ENCODE data around the gene PCDHB10.
A peak's percentile ranks its signal among the peaks of the same experiment; 100 is the strongest.
"Not testable (repeated sequence)": the region's sequence is repeated elsewhere in the genome, so short reads cannot be mapped to it uniquely, and the experiment has no call there.

The PCDHB10 gene

GRCh38 chr5:141192110-141192725, at the start of gene PCDHB10:
PCDHB10 (plus strand) TSS chr5:141192353; CDS start chr5:141192553, 200 bp downstream.
- DNase-seq: no peak

DNA sequence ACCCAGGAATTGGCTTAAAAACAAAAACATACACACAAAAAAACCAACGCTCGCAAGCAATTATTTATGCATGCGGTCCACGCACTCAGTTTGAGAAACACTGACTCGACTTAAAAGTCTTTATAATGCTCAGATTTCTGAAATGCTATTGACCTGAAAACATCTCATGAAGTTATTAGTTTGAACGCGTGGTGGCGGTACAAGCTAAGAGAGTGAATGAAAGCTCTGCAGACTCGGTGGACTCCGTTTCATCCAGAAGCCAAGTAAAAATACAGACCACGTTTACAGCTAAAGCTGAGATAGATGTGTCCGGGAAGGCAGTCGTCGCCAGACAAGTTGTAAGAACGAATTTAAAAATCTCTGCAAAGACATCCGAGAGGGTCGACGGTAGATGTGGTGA, 42.3 kb upstream of the PCDHB10 start, which contains the start of gene PCDHB6:
Gene PCDHB6 (plus strand): TSS at position 246 of the 400 bp plus-strand sequence. CDS start 201 bp downstream, outside the sequence.
- DNase-seq: no peak

DNA sequence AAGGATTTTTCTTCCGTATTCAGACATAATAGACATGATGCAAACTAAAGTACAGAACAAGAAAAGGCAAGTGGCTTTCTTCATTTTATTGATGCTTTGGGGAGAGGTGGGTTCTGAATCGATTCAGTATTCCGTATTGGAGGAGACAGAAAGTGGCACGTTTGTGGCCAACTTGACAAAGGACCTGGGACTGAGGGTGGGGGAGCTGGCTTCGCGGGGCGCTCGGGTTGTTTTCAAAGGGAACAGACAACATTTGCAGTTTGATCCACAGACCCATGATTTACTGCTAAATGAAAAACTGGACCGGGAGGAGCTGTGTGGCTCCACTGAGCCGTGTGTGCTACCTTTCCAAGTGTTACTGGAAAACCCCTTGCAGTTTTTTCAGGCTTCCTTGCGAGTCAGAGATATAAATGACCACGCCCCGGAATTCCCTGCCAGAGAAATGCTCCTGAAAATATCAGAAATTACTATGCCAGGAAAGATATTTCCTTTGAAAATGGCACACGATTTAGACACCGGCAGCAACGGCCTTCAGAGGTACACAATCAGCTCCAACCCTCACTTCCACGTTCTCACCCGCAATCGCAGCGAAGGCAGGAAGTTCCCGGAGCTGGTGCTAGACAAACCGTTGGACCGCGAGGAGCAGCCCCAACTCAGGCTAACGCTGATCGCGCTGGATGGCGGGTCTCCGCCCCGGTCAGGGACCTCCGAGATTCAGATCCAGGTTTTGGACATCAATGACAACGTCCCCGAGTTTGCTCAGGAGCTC, 41.7 kb upstream of the PCDHB10 start:
- DNase-seq: no peak

GRCh38 chr5:141150993-141151325, 41.2 kb upstream of the PCDHB10 start:
- DNase-seq: no peak

- DNase-seq: not testable (repeated sequence)
These were observed 40.5 kb upstream of the PCDHB10 start for GRCh38 chr5:141151632-141152031.

GRCh38 chr5:141152096-141152495, 40.1 kb upstream of the PCDHB10 start:
- DNase-seq: not testable (repeated sequence)

DNA sequence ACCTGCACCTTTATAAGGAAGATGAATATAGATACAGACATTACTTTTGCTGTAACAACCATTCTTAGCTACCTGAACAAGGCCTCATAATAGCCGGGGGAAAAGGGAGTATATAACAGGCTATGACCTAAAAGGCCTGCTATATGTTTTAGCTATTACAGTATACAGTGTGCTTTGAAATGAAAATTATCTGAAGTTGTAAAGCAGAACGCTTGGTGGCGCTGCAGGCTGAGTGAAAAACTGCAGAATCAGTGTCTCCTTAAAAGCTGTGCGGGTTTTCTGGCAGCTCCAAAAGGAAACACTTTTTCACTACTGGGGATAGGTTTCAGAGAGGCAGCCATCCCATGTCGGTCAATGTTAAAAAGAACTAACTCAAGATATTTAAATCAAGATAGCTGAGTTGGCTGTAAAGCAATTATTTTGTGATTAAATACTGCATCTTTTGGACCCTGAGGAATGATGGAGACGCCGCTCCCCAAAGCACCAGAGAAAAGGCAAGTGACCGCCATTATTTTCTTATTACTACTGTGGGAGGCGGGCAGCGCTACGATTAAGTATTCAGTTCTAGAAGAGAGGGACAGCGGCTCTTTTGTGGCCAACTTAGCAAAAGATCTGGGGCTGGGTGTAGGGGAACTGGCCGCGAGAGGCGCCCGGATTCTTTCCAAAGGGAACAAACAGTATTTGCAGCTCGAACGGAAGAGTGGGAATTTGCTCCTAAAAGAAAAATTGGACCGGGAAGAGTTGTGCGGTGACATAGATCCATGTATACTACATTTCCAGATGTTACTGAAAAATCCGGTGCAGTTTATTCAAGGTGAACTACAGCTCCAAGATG, 36.4 kb upstream of the PCDHB10 start:
- no peak for DNase-seq

- DNase-seq: not testable (repeated sequence)
These were observed 34.8 kb upstream of the PCDHB10 start for GRCh38 chr5:141157356-141157755.

- not testable (repeated sequence) for DNase-seq
These were observed 34.3 kb upstream of the PCDHB10 start for GRCh38 chr5:141157901-141158300.

- peak; percentile 22 for DNase-seq
These were observed 19.6 kb upstream of the PCDHB10 start, which contains the start of gene PCDHB7 for GRCh38 chr5:141172381-141173204. PCDHB7 (plus strand) TSS chr5:141172644; CDS start chr5:141172836, 192 bp downstream.

- not testable (repeated sequence) for DNase-seq
These were observed 17.7 kb upstream of the PCDHB10 start for GRCh38 chr5:141174291-141175104.

GRCh38 chr5:141175933-141176332, 16.2 kb upstream of the PCDHB10 start:
- no peak for DNase-seq

- peak; percentile 43 for DNase-seq
These were observed 14.5 kb upstream of the PCDHB10 start, which contains the start of gene PCDHB8 for GRCh38 chr5:141177577-141178191. PCDHB8 (plus strand) TSS chr5:141177790; CDS start chr5:141178035, 245 bp downstream.

DNA sequence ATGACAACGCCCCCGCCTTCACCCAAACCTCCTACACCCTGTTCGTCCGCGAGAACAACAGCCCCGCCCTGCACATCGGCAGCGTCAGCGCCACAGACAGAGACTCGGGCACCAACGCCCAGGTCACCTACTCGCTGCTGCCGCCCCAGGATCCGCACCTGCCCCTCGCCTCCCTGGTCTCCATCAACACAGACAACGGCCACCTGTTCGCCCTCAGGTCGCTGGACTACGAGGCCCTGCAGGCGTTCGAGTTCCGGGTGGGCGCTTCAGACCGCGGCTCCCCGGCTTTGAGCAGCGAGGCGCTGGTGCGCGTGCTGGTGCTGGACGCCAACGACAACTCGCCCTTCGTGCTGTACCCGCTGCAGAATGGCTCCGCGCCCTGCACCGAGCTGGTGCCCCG, 12.8 kb upstream of the PCDHB10 start:
- DNase-seq: not testable (repeated sequence)

GRCh38 chr5:141179876-141180275, 12.3 kb upstream of the PCDHB10 start:
- DNase-seq: not testable (repeated sequence)

DNA sequence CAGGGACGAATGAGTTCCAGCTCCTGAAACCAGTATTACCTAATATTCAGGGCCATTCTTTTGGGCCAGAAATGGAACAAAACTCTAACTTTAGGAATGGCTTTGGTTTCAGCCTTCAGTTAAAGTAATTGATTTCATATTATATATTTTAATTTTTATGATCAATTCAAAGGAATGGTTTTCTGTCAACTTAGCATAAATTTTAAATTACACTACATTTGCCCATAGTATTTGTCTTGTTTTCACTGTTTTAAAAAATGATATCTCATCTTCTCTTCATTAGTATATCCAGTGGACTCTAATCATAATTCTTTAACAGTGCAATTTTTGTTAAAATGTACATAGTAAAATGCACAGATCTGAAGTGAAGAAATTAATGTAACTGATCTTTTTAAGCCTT, 11.8 kb upstream of the PCDHB10 start:
- DNase-seq: no peak

DNA sequence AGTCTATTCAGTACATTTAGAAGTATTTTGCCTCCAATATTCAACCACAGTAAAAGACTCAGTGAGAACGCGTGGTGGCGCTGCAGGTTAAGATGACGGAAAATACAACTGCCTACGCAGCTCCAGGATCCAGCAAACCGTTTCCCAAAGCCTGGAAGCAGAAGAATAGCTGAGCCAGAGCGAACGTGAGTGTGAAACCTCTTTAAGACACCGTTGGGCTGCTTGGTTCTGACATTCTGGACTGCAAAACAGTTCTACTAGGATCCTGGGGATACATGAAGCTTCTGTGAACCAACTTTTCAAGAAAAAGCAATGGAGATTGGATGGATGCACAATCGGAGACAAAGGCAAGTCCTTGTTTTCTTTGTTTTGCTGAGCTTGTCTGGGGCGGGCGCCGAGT, 9.9 kb upstream of the PCDHB10 start, which contains the start of gene PCDHB16:
Gene PCDHB16 (plus strand): TSS at position 140 of the 400 bp plus-strand sequence. CDS start 173 bp downstream, at position 313.
- DNase-seq: no peak

DNA sequence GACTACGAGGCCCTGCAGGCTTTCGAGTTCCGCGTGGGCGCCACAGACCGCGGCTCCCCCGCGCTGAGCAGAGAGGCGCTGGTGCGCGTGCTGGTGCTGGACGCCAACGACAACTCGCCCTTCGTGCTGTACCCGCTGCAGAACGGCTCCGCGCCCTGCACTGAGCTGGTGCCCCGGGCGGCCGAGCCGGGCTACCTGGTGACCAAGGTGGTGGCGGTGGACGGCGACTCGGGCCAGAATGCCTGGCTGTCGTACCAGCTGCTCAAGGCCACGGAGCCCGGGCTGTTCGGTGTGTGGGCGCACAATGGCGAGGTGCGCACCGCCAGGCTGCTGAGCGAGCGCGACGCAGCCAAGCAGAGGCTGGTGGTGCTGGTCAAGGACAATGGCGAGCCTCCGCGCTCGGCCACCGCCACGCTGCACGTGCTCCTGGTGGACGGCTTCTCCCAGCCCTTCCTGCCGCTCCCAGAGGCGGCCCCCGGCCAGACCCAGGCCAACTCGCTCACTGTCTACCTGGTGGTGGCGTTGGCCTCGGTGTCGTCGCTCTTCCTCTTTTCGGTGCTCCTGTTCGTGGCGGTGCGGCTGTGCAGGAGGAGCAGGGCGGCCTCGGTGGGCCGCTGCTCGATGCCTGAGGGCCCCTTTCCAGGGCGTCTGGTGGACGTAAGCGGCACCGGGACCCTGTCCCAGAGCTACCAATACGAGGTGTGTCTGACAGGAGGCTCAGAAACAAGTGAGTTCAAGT, 7.9 kb upstream of the PCDHB10 start:
- not testable (repeated sequence) for DNase-seq

DNA sequence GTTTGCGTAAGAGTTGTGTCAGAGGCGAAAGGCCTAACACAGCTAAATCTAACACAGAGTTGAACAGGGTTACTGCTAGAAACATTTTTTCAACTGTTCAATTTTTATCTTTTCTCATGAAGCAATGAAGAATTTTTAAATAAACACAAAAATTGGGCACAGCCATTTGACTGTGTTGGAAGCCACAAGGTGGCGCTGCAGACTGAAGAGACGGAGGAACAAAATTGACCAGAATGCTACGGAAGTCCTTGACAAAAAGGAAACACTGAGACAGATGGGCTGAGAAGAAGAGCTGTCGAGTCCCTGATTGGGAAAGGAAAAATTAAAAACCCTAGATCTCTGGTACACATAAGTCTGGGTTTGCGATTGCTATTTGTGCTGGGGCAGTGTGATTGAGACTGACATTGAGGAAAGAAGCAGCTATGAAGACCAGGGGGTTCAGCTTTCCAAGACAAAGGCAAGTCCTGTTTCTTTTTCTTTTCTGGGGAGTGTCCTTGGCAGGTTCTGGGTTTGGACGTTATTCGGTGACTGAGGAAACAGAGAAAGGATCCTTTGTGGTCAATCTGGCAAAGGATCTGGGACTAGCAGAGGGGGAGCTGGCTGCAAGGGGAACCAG, 5.1 kb upstream of the PCDHB10 start, which contains the start of gene PCDHB9:
Gene PCDHB9 (plus strand): TSS at position 265 of the 616 bp plus-strand sequence. CDS start 158 bp downstream, at position 423.
- no peak for DNase-seq

Measured in SHP77 treated with DMSO at 0.1 percent for 48 hours (cell line).